Measurements from ENCODE around the gene METTL16.
"Not testable (repeated sequence)": the region's sequence is repeated elsewhere in the genome, so short reads cannot be mapped to it uniquely, and the experiment has no call there.

METTL16 gene

DNA sequence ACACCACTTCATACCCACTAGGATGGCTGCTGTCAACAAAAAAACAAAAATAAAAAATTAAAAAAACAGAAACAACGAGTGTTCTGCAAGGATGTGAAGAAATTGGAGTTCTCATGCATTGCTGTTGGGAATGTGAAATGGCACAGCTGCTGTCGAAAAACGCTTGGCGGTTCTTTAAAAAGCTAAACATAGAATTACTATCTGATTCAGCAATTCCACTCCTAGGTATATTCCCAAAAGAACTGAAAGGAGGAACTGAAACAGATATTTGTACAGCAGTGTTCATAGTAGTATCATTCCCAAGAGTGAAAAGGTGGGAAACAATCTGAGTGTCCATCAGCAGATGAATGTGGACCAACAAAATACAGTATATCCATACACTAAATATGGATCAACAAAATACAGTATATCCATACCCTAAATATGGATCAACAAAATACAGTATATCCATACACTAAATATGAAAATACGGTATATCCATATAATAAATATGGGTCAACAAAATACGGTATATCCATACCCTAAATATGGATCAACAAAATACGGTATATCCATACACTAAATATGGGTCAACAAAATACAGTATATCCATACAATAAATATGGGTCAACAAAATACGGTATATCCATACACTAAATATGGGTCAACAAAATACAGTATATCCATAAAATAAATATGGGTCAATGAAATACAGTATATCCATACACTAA lies 8.7 kb downstream of the METTL16 start:
- DNase-seq (ENCODE audit: low spot score): no peak

DNA sequence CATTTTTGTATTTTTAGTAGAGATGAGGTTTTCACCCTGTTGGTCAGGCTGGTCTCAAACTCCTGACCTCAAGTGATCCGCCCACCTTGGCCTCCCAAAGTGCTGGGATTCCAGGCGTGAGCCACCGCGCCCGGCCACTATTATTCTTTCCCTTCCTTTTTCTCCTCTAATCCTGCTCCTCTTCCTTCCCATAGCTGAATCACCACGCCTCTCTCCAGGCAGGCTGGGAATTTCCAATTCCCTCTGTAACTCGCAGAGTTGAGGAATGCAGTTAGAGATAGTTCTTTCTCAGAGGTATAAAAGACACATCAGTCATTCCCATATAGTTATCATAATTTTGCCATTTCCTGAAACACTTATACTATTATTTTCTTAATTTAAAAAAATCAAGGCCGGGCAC lies 11.2 kb downstream of the METTL16 start:
- no peak for DNase-seq (ENCODE audit: low spot score)

DNA sequence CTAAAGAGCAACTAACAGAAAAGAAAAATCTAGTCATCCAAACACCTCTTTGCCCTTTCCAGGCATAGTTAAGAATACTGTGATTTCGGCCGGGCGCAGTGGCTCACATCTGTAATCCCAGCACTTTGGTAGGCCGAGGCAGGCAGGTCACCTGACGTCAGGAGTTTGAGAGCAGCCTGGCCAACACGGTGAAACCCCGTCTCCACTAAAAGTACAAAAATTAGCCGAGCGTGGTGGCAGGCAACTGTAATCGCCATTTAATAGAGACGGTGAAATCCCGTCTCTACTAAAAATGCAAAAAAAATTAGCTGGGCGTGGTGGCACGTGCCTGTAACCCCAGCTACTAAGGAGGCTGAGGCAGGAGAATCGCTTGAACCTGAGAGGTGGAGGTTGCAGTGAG lies 22.4 kb downstream of the METTL16 start:
- not testable (repeated sequence) for DNase-seq (ENCODE audit: low spot score)

DNA sequence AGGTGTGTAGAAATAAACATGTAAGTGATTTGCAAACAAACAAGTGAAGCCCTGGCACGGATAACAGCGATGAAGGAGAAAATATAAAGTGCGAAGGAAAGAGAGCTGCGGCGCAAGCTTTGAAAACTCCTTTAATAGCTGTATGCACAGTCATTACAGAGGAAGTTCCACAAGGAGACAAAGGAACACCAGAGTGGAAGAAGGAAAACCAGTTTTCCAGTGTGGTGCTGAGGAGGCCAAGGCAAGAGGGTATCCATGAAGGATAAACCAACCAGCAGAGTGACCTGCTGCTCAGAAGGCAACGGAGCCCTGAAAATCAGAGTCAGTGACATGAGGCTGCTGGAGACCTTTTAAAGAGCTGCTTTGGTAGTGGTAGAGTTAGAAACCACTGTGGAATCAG lies 24.4 kb downstream of the METTL16 start:
- no peak for DNase-seq (ENCODE audit: low spot score)

DNA sequence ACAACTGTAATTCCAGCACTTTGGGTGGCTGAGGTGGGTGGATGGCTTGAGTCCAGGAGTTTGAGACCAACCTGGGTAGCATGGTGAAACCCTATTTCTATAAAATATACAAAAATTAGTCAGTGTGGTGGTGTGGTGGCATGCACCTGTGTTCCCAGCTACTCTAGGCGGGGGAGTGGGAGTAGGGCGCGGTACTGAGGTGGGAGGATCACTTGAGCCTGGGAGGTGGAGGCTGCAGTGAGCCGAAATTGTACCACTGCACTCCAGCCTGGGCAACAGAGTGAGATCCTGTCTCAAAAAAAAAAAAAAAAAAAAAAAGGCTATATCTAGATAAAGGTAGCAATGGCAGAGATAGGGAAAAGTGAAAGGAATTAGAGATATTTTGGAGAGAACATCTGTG lies 25.0 kb downstream of the METTL16 start:
- not testable (repeated sequence) for DNase-seq (ENCODE audit: low spot score)

DNA sequence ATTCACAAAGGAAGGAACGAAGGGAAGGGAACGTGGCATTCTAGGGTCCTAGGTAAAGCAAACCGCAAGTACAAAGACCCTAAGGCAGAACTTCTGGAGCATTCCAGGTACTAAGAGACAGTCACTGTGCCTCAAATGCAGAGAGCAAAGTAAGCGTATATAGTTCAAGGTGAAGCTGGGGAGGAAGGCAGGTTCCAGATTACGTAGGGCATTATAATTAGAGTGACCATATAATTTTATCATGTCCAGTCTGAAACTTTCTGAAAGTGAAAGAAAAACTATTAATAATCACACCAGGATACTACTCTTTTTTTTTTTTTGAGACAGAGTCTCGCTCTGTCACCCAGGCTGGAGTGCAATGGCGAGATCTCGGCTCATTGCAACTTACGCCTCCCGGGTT lies 25.7 kb downstream of the METTL16 start:
- DNase-seq (ENCODE audit: low spot score): no peak

DNA sequence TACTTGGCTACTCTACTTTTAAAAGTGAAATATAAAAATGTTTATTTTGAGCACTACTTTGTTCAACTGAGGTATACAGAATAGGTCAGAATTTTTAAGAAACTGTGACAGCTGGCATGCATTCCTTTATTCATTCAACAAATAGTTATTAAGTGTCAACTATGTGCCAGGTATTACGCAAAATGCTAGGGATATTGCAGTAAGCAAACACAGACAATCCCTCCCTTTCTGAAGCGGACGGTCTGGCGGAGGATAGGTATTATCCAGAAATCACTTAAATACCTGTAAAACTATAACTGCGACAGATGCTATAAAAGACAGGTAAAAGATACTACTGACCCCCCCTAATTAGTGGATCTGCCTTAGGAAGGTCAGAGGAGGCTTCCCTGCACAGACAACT lies 26.1 kb downstream of the METTL16 start:
- no peak for DNase-seq (ENCODE audit: low spot score)

DNA sequence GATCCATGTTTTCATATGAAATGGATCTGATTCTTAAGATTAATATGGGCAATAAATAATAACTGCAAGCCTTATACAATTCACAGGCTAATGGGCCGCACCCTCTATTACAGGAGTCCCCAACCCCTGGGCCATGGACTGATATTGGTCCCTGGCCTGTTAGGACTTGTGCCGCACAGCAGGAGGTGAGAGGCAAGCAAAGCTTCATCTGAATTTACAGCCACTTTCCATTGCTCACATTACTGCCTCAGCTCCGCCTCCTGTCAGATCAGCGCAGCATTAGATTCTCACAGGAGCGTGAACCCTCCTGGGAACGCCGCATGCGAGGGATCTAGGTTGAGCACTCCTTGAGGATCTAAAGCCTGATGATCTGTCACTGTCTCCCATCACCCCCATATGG lies 26.8 kb downstream of the METTL16 start:
- DNase-seq (ENCODE audit: low spot score): peak; percentile 63

DNA sequence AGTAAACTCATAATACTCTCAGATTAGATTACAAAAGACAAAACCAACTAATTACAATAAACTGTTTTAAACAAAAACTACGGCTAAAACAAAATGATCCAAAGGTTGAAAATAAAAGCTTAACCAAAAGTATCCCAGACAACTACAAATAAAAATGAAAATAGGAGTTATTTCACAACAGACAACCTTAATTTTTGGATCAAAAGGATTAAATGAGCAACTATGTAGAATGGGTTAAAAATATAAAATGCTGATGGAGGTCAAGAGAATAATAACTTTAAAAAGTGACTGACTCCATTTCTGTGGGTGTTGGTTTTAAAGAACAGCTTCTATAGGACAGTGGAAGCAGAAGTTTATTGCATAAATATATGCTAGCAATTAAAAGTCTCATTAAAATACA lies 28.6 kb downstream of the METTL16 start:
- no peak for DNase-seq (ENCODE audit: low spot score)

DNA sequence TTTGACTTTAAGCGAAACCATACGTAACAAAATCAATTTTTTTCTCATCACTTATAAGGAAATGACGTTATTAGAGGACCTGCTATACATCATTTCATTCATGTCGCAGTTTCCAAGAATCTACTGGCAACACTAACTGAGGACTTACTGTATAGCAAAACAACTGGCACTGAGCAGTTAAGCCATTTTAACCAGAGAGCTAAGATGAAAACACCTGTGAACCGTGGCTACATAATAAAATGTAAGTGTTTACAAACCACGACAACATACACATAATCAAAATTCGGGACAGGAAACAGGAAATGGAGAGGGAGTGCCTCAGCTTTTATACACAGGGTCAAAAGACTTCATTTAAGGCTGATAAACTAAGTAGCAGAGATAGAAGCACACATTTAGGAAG lies 29.5 kb downstream of the METTL16 start:
- no peak for DNase-seq (ENCODE audit: low spot score)

DNA sequence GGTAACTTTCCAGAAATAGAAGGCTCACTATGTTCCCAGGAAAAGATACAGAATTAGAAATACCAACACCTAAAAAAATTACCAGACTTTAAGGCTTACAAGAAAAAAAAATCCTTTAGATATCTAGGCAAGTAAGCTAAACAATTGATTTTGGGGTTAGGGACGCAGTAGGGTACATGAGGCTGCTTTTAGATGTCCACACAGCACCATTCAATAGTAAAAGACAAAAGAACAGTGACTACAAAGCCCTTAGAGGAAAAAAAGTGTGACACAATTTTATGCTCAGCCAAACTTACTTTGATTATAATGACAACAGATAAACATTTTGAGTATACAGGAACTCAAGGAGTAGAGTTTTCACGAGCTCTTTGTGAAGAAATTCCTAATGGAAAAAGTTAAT lies 29.9 kb downstream of the METTL16 start:
- no peak for DNase-seq (ENCODE audit: low spot score)

DNA sequence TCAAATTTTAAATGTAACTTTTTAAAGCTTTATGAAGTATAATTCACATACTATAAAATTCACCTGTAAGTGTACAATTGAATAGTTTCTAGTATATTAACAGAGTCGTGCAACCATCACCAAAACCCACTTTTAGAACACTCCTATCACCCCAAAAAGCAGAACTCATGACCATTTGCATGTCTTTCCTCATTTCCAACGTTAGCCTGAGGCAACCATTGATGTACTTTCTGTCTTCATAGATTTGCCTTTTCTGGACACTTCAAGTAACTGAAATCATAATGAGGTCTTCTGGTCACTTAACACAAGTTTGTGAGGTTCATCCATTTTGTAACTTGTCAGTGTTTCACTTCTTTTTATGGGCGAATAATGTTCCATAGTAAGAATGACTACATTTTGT lies 33.2 kb downstream of the METTL16 start:
- no peak for DNase-seq (ENCODE audit: low spot score)

DNA sequence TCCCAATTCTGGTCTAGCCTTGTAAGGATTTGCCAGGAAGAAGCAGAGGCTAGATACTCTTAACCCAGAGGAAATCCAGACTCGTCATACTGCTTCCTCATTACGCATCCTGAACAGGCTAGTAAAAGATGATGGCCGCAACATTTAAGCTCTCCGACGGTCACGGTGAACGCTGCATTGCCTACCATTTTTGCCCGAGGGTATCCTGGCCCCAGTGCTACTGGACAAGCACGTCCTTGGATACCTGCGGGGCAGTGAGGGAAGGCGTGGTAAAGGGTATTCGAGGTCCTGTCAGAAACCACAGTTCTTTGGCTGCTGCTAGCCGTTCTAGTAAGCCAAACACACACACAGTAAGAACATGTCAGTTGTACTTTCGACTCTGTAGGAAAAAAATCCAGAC lies 36.6 kb downstream of the METTL16 start:
- no peak for DNase-seq (ENCODE audit: low spot score)

DNA sequence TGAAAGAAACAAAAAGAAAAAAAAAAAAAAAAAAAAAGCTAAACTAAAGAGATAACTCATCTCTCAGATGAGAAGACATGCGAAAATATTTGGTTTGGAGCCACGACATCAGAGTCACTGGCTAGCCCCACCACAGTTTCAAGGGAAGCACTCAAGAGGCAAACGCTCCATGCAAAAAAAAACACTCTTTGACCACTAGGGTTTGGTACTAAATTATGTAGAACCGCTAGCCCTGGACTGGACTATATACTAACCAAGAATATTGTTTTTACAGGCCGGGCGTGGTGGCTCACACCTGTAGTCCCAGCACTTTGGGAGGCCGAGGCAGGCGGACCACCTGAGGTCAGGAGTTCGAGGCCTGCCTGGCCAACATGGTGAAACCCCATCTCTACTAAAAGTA lies 37.3 kb downstream of the METTL16 start:
- DNase-seq (ENCODE audit: low spot score): no peak

DNA sequence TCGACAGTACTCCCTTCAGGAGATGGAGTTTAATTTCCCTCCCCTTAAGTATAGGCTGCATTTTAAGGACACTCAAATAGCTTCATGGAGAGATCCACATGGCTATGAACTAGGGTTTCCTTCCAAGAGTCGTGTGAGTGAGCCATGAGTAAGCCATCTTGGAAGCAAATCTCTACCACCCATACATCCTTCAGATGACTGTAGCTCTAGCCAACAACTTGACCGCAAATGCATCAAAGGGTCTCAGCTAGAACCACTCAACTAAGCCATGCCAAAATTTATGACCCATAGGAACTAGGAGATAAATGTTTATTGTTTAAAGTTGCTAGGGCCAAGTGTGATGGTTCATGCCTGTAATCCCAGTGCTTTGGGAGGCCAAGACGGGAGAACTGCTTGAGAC lies 43.4 kb downstream of the METTL16 start:
- DNase-seq (ENCODE audit: low spot score): no peak

DNA sequence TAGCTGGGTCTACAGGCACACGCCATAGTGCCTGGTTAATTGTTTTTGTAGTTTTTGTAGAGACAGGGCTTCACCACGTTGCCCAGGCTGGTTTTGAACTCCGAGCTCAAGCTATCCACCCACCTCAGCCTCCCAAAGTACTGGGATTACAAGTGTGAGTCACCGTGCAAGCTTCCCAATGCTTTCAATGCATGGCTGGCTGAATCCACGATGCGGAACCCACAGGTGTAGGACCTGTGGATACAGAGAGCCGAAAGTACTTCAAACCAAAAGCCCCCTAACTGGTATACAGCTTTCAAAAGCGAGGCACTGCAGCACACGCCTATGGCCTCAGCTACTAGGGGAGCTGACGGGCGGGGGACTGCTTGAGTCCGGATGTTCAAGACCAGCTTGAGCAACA lies 44.8 kb downstream of the METTL16 start:
- no peak for DNase-seq (ENCODE audit: low spot score)

DNA sequence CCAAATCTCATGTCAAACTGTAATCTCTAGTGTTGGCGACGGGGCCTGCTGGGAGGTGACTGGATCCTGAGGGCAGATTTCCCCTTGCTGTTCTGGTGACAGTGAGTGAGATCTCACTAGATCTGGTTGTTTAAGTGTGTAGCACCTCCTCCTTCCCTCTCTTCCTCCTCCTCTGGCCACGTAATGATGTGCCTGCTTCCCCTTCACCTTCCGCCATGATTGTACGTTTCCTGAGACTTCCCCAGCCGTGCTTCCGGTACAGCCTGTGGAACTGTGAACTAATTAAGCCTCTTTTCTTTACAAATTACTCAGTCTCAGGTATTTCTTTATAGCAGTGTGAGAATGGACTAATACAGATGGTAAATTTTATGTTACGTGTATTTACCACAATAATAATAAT lies 49.2 kb downstream of the METTL16 start:
- no peak for DNase-seq (ENCODE audit: low spot score)

DNA sequence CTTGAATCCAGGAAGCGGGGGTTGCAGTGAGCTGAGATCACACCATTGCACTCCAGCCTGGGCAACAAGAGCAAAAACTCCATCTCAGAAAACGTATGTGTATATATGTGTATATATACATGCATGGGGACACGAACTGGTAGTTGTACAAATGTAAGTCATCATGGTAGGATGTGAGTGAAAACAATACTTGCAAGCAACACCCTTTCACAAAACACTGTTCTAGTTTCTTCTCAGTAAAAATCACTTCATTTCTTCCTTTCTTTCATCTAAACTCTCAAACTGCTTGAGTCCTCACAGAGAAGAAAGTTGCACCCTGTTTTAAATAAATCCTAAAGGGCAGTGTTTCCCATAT lies 51.8 kb downstream of the METTL16 start:
- no peak for DNase-seq (ENCODE audit: low spot score)

DNA sequence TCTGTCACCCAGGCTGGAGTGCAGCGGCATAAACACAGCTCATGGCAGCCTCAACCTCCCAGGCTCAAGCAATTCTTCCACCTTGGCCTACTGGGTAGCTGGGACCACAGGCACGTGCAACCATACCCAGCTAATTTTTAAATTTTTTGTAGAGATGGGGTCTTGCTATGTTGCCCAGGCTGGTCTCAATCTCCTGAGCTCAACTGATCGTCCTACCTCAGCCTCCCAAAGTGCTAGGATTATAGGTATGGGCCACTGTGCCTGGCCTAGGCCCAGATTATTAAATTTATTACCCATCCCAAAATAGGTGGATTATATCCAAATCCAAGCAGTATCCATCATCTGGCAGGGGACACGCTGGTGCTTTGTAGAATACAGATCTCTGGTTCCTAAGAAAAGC lies 53.8 kb downstream of the METTL16 start:
- no peak for DNase-seq (ENCODE audit: low spot score)

DNA sequence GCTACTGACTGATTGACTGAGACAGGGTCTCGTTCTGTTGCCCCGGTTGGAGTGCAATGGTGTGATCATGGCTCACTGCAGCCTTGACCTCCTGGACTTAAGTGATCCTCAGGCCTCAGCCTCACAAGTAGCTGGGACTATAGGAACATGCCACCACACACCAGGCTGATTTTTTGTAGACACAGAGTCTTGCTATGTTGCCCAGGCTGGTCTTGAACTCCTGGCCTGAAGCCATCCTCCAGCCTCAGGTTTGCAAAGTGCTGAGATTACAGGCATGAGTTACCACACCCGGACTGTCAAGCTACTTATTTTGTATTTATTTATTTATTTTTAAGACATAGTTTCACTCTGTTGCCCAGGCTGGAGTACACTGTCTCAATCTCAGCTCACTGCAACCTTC lies 55.2 kb downstream of the METTL16 start:
- no peak for DNase-seq (ENCODE audit: low spot score)

DNA sequence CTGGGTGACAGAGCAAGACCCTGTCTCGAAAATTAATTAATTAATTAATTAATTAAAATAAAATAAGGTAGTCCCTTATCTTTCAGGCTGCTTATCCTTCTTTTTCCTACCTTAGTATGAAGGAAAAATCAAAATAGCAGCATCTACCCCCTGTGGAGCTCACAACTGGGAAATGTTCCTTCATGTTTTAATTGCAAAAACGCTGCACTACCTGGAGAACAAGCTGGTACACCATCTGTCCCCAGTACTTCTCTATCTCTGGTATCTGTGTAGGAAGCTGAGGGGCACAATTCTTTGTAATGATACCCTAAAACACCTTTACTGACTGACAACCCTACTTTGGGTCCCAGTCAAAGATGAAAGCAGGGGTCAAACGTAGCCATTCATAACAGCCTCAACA lies 55.7 kb downstream of the METTL16 start:
- DNase-seq (ENCODE audit: low spot score): no peak

DNA sequence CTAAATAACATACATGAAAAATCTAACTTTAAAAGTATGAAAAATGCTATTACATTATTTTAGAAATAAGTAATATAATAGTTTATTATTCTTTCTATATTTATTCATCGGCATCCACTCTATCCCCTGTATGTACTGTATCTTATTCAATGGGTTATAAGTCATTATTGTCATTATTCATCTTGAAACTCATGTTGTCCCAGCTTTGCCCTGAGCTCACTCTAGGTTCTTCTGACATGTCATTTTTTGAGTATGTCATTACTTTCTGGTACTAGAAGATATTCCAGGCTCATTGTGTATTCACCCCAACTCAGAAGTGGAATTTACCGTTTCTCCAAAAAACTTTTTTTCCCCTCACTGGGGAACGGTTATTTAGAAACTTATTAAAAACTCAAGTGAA lies 57.8 kb downstream of the METTL16 start:
- DNase-seq (ENCODE audit: low spot score): no peak

DNA sequence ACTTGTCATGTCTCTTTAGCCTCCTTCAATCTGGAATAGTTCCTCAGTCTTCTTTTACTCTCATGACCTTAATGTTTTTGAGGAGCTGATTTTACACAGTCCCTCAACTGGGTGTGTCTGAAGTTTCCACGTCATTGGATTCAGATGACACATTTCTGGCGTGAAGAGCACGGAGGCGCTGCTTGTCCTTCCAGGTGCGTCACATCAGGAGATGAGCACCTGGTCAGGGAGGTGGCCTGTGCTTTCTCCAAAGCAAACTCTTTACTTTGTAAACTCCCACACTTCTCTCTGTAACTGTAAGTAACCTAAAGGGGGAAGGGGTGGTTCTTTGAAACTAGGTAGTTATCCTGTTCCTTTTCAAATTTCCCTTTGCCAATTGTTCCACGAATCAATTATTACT lies 58.4 kb downstream of the METTL16 start:
- no peak for DNase-seq (ENCODE audit: low spot score)

DNA sequence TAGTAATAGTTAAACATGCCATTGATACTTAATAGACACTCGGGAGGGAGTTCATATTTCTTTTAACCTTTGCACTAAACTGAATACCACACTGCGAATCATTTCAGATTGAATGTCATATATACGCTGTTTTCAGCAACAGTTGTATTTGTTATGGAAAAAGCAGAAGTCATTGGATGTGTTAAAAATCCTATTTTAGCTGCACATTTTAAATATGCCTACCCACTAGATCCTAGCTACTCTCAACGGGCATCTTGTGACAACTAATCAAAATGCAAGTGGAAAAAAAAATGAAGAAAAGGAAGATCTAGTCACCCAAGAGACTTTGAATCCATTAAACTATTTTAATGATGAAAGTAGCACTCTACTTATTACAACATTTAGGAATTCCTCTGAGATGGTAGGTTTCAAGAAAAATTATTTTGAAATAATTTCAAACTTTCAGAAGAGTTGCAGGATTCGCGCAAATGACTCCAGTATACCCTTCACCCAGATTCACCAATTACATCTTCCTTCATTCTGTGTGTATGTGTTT lies 59.4 kb downstream of the METTL16 start:
- DNase-seq (ENCODE audit: low spot score): no peak

Data from ecto neural progenitor cell (in vitro differentiated cells).